Lower leg skin (tissue), 3 donors: Measurements from ENCODE around the gene KRTAP10-4.

ENCODE experiments used
- CTCF ChIP-seq, 3 donors: fragments of 450-650 bp; IDR thresholded peaks; one replicate each; pipeline ENCODE4 v1.5.1; 2016; ENCODE audit warnings: antibody characterized with exemption in 3 of 3, mild to moderate bottlenecking in 3 of 3, moderate library complexity in 2 of 3
- POLR2A ChIP-seq, 2 donors: fragments of 450-650 bp; IDR thresholded peaks; one replicate each; pipeline ENCODE4 v1.6.1; 2016 to 2017; ENCODE audit warnings: antibody characterized with exemption in 2 of 2, mild to moderate bottlenecking in 1 of 2, moderate library complexity in 1 of 2

GRCh38 chr21:44564886-44565598 is 8.5 kb upstream of the KRTAP10-4 start:
- TF ChIP-seq CTCF (IDR thresholded peaks at IDR 0.05) (no peak), POLR2A (IDR thresholded peaks at IDR 0.05) (no peak)
